Upper lobe of left lung (tissue), 6 donors: ENCODE results near the gene CCNY. TPM values are rescaled to one million over a fixed set of nuclear protein-coding genes. Genes with fewer than 3 reads are reported as not detected.

Experiments
- ATAC-seq, 2 donors: fragments of 200-7000 bp; cut with Tn5 transposase; one replicate each; pipeline ENCODE4 v1.9.1; 2022; ENCODE audit warnings: mild to moderate bottlenecking in 2 of 2, moderate library complexity in 2 of 2; ENCODE audit not compliant: low FRiP score in 2 of 2
- DNase-seq, 2 donors: peaks; one replicate each; pipeline ENCODE4 v3.0.0-alpha.2; 2019 to 2020
- H3K27ac ChIP-seq, 4 donors: fragments of 200-600 bp; sonication (generic); one replicate each; pipeline ENCODE4 v1.5.1; 2016 to 2019
- H3K27me3 ChIP-seq, 4 donors: fragments of 200-600 bp; sonication (generic); one replicate each; pipeline ENCODE4 v1.5.1; 2017 to 2019
- H3K36me3 ChIP-seq, 4 donors: fragments of 200-600 bp; sonication (generic); one replicate each; pipeline ENCODE4 v1.5.1; 2016 to 2019
- H3K4me1 ChIP-seq, 4 donors: fragments of 200-600 bp; sonication (generic); one replicate each; pipeline ENCODE4 v1.5.1; 2018 to 2019
- H3K4me3 ChIP-seq, 4 donors: fragments of 200-600 bp; sonication (generic); one replicate each; pipeline ENCODE4 v1.5.1; 2017 to 2019; ENCODE audit warnings: mild to moderate bottlenecking in 2 of 4, moderate library complexity in 1 of 4
- H3K9me3 ChIP-seq, 4 donors: fragments of 200-600 bp; sonication (generic); one replicate each; pipeline ENCODE4 v1.5.1; 2018 to 2019
- EP300 ChIP-seq, 4 donors: sonication (generic); formaldehyde crosslinking; IDR thresholded peaks; one replicate each; pipeline ENCODE4 v1.5.1; 2017; ENCODE audit warnings: antibody characterized with exemption in 4 of 4, control low read depth in 2 of 4
- POLR2A ChIP-seq, 4 donors: fragments of 450-650 bp; IDR thresholded peaks; one replicate each; pipeline ENCODE4 v1.5.1; 2016 to 2017; ENCODE audit warnings: antibody characterized with exemption in 4 of 4, mild to moderate bottlenecking in 2 of 4
- POLR2AphosphoS5 ChIP-seq, 2 donors: sonication (generic); formaldehyde crosslinking; IDR thresholded peaks; one replicate each; pipeline ENCODE4 v1.5.1; 2017; ENCODE audit warnings: antibody characterized with exemption in 2 of 2
- WGBS, 2 donors: methylation state at CpG; one replicate each; pipeline ENCODE4 v1.1.5; 2017 to 2018; 5-methylcytosine and 5-hydroxymethylcytosine counted together
- total RNA-seq, 6 donors: library from RNA; depleted of rRNA in 4 of 6; stranded (reverse); fragments of >200 nt in 4 of 6; gene quantifications; one replicate each; pipeline versions ENCODE4 v1.1.0 to v1.2.1, GENCODE V29; 2016 to 2021
- TF ChIP-seq, protein P1 (sequence below), 6 experiments: fragments of 450-650 bp in 4 of 6; fragments of 200-600 bp in 2 of 6; sonication (generic) in 2 of 6; IDR thresholded peaks; one replicate each; pipeline ENCODE4 v1.5.1; 2016 to 2019; ENCODE audit warnings: antibody characterized with exemption in 6 of 6
- donor health status: DM: no; HTN: no; CAD: no; lungs with moderate emphysema.
- donor health status: DM: no; HTN: yes; CAD: no; lungs with severe emphysema.

The CCNY gene
- total RNA-seq, 6 donors from 2014 or later = 22.0 to 80.8 (median 52.5) TPM

GRCh38 chr10:35585903-35586535 lies 249.7 kb downstream of the CCNY start:
- Histone ChIP-seq H3K4me3 (no peak overlapping the region), H3K36me3 (no peaks in the 10 kb centered on the region), H3K4me1 (no peaks in the 10 kb centered on the region), H3K27me3 (no peaks in the 10 kb centered on the region), H3K27ac (no peak overlapping the region), H3K9me3 (peaks cover 0 to 5% (median 2%) of the 10 kb centered on the region in 4 donors)
- TF ChIP-seq POLR2A (IDR thresholded peaks at IDR 0.05) (no peak), EP300 (IDR thresholded peaks at IDR 0.05) (no peak), POLR2AphosphoS5 (IDR thresholded peaks at IDR 0.05) (no peak)
- TF ChIP-seq, protein P1, sequence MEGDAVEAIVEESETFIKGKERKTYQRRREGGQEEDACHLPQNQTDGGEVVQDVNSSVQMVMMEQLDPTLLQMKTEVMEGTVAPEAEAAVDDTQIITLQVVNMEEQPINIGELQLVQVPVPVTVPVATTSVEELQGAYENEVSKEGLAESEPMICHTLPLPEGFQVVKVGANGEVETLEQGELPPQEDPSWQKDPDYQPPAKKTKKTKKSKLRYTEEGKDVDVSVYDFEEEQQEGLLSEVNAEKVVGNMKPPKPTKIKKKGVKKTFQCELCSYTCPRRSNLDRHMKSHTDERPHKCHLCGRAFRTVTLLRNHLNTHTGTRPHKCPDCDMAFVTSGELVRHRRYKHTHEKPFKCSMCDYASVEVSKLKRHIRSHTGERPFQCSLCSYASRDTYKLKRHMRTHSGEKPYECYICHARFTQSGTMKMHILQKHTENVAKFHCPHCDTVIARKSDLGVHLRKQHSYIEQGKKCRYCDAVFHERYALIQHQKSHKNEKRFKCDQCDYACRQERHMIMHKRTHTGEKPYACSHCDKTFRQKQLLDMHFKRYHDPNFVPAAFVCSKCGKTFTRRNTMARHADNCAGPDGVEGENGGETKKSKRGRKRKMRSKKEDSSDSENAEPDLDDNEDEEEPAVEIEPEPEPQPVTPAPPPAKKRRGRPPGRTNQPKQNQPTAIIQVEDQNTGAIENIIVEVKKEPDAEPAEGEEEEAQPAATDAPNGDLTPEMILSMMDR (IDR thresholded peaks at IDR 0.05) = no peak
- WGBS, 2 donors = 40 to 54% methylated on average over 8 of the region's 8 CpGs
- no peak for DNase-seq
- ATAC-seq = no peak

DNA sequence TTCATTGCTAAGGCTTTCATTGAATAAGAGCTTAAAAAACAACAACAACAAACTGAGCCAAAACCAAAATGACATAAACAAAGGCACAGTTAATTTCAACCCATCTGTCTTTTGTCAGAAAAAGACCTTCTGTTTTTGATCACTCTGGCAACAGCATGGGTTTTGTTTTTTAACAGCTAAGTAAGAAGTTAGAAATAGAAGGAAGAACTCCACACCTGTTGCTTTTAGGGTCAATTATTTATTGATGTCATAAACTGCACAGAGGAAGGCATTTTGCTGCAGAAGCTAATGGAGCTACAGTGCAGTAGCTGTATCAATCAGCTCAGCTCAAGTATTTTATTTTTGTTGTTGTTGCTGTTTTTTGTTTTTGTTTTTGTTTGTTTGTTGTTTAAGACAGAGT lies 252.5 kb downstream of the CCNY start:
- TF ChIP-seq POLR2A (IDR thresholded peaks at IDR 0.05) = no peak
- no peak for TF ChIP-seq POLR2AphosphoS5 (IDR thresholded peaks at IDR 0.05)
- TF ChIP-seq, protein P1 (IDR thresholded peaks at IDR 0.05) = no peak
- no peaks in the 10 kb centered on the region for H3K4me1 ChIP-seq
- H3K27ac ChIP-seq = no peak overlapping the region
- peaks cover 0 to 5% (median 2%) of the 10 kb centered on the region in 4 donors for H3K9me3 ChIP-seq
- no peak overlapping the region for H3K4me3 ChIP-seq
- no peaks in the 10 kb centered on the region for H3K36me3 ChIP-seq
- no peaks in the 10 kb centered on the region for H3K27me3 ChIP-seq
- DNase-seq = no peak
- no peak for ATAC-seq

- Histone ChIP-seq H3K4me3 (no peak overlapping the region), H3K27me3 (no peaks in the 10 kb centered on the region), H3K27ac (no peak overlapping the region), H3K9me3 (peaks cover 0 to 5% (median 2%) of the 10 kb centered on the region in 4 donors), H3K36me3 (no peaks in the 10 kb centered on the region), H3K4me1 (no peaks in the 10 kb centered on the region)
- TF ChIP-seq EP300 (IDR thresholded peaks at IDR 0.05) (no peak), POLR2AphosphoS5 (IDR thresholded peaks at IDR 0.05) (no peak), POLR2A (IDR thresholded peaks at IDR 0.05) (no peak)
- TF ChIP-seq, protein P1 (IDR thresholded peaks at IDR 0.05) = no peak
- 80 to 85% methylated on average over 4 of the region's 4 CpGs for WGBS, 2 donors
- DNase-seq = no peak
- ATAC-seq = no peak
Observed at GRCh38 chr10:35592441-35592840, 256.1 kb downstream of the CCNY start.

DNA sequence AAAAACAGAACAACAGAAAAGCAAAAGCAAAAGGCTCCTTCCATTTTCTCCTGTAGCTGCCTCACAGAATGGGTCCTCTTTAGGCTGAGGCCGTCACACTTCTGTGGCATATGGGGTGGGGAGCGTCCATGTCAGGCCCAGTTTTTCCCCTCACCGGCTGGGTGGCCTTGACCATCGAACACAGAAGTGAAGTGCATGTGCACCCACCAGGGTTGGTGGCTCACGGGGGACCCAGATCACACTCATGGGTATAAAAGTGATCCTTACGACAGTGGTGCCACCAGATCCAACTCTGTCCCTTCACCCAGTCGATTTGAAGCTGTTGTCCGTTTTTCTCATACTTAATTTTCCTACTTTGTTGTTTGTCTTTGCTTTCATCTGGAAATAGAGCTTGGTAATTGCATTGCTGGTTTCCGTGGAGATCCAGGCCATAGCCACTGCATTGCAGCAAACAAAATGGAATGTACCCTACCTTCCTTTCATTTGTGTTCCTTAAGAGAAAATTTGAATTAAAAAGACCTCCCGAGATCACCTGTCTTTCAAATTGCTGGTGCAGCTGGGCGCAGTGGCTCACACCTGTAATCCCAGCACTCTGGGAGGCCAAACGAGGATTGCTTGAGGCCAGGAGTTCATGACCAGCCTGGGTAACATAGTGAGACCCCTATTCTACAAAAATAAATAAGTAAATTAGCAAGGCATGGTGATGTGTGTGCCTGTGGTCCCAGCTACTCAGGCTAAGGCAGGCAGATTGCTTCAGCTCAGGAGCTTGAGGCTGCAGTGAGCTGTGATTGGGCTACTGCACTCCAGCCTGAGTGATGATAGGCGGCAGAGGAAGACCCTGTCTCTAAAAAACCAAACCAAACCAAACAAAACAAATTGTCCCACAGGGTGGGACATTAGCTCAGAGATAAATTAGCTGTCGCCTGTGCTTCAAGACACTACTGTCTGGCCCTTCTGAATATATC lies 258.1 kb downstream of the CCNY start:
- no peaks in the 10 kb centered on the region for H3K4me1 ChIP-seq
- no peak overlapping the region for H3K27ac ChIP-seq
- no peaks in the 10 kb centered on the region for H3K27me3 ChIP-seq
- 62 to 72% methylated on average over 14 of the region's 14 CpGs for WGBS, 2 donors
- peaks cover 0 to 5% (median 2%) of the 10 kb centered on the region in 4 donors for H3K9me3 ChIP-seq
- no peak overlapping the region for H3K4me3 ChIP-seq
- H3K36me3 ChIP-seq = no peaks in the 10 kb centered on the region
- DNase-seq (no peak), ATAC-seq (no peak)
- no peak for TF ChIP-seq POLR2A (IDR thresholded peaks at IDR 0.05)
- TF ChIP-seq EP300 (IDR thresholded peaks at IDR 0.05) = no peak
- TF ChIP-seq, protein P1 (IDR thresholded peaks at IDR 0.05) = no peak
- no peak for TF ChIP-seq POLR2AphosphoS5 (IDR thresholded peaks at IDR 0.05)
